Bronchial smooth muscle cell (primary cell): Measurements from ENCODE around the gene S100A16. TPM values are rescaled to one million over a fixed set of nuclear protein-coding genes. Genes with fewer than 3 reads are reported as not detected.

Source experiments
- total RNA-seq: library from RNA; depleted of rRNA; stranded (reverse); fragments of >200 nt; gene quantifications from 2 replicates; pipeline ENCODE4 v1.2.1, GENCODE V29; 2014

S100A16 gene
- 140 and 155 TPM in 2 replicates for total RNA-seq

GRCh38 chr1:153612755-153613331 is at the start of gene S100A16:
Gene S100A16, minus strand, starts transcription at chr1:153613137. Its CDS starts 4,986 bp downstream, at chr1:153608151.

GRCh38 chr1:153658400-153659174 is 45.6 kb upstream of the S100A16 start, which contains the start of gene SNAPIN:
Gene SNAPIN, plus strand, starts transcription at chr1:153658703. Its CDS starts 41 bp downstream, at chr1:153658744.

GRCh38 chr1:153633754-153634665 is 21.1 kb upstream of the S100A16 start, which contains the start of gene CHTOP:
Gene CHTOP, plus strand, starts transcription at chr1:153634066. Its CDS starts 2,523 bp downstream, at chr1:153636589.

GRCh38 chr1:153627715-153628626 is 15.0 kb upstream of the S100A16 start, which contains the start of gene S100A1:
Gene S100A1, plus strand, starts transcription at chr1:153628434. Its CDS starts 2,088 bp downstream, at chr1:153630522.

GRCh38 chr1:153626904-153627714 is 14.2 kb upstream of the S100A16 start, which contains the start of gene S100A13:
Gene S100A13, minus strand, starts transcription at chr1:153627505. Its CDS starts 1,033 bp downstream, at chr1:153626472.

GRCh38 chr1:153616144-153616916 is 3.4 kb upstream of the S100A16 start, which contains the start of gene S100A14:
Gene S100A14, minus strand, starts transcription at chr1:153616325. Its CDS starts 467 bp downstream, at chr1:153615858.

GRCh38 chr1:153565529-153566374 is 47.2 kb downstream of the S100A16 start, which contains the start of gene S100A2:
Gene S100A2, minus strand, starts transcription at chr1:153565844. Its CDS starts 1,967 bp downstream, at chr1:153563877.

Other genes starting within 250 kb of the S100A16 start
- not detected in 2 replicates for gene S100A12, start 237.5 kb downstream of the S100A16 start, total RNA-seq
- 0.32 TPM in 1 of 2 replicates, not detected in the other for gene S100A8, start 222.1 kb downstream of the S100A16 start, total RNA-seq
- not detected in 2 replicates for gene S100A7A, start 196.6 kb downstream of the S100A16 start, total RNA-seq
- gene S100A7, start 152.5 kb downstream of the S100A16 start, total RNA-seq = not detected in 2 replicates
- 4,155 and 5,808 TPM in 2 replicates for gene S100A6, start 77.1 kb downstream of the S100A16 start, total RNA-seq
- gene S100A5, start 72.2 kb downstream of the S100A16 start, total RNA-seq = 0.77 TPM in 1 of 2 replicates, not detected in the other
- 471 and 540 TPM in 2 replicates for gene S100A4, start 67.3 kb downstream of the S100A16 start, total RNA-seq
- 4.3 and 9.6 TPM in 2 replicates for gene S100A3, start 63.9 kb downstream of the S100A16 start, total RNA-seq
- 3.6 and 3.8 TPM in 2 replicates for gene S100A2, start 47.3 kb downstream of the S100A16 start, total RNA-seq
- gene S100A14, start 3.2 kb upstream of the S100A16 start, total RNA-seq = 0.47 and 2.1 TPM in 2 replicates
- 275 and 496 TPM in 2 replicates for gene S100A13, start 14.4 kb upstream of the S100A16 start, total RNA-seq
- 0.63 TPM in 1 of 2 replicates, not detected in the other for gene S100A1, start 15.3 kb upstream of the S100A16 start, total RNA-seq
- gene CHTOP, start 20.9 kb upstream of the S100A16 start, total RNA-seq = 20.6 and 25.7 TPM in 2 replicates
- 42.7 and 50.9 TPM in 2 replicates for gene SNAPIN, start 45.6 kb upstream of the S100A16 start, total RNA-seq
- 140 and 148 TPM in 2 replicates for gene ILF2, start 57.9 kb upstream of the S100A16 start, total RNA-seq
- 1.9 and 9.4 TPM in 2 replicates for gene NPR1, start 65.6 kb upstream of the S100A16 start, total RNA-seq
- 28.5 and 32.1 TPM in 2 replicates for gene INTS3, start 114.9 kb upstream of the S100A16 start, total RNA-seq
- 27.6 and 50.1 TPM in 2 replicates for gene SLC27A3, start 162.3 kb upstream of the S100A16 start, total RNA-seq